ENCODE measurements around the gene DYSF. TPM values are rescaled to one million over a fixed set of nuclear protein-coding genes. Genes with fewer than 3 reads are reported as not detected.

The DYSF gene
- total RNA-seq, 1 experiment from 2014 or later = 0.89 TPM

GRCh38 chr2:71551631-71551915 is 98.2 kb downstream of the DYSF start:
- Histone ChIP-seq H3K9me3 (ENCODE audit: control insufficient read depth in 1 of 2, insufficient read depth in 1 of 2, low read depth in 1 of 2, low read length in 2 of 2) (no peaks in the 10 kb centered on the region), H3K27me3 (ENCODE audit: insufficient read depth, low read length) (no peaks in the 10 kb centered on the region), H2AFZ (ENCODE audit: low read depth, low read length, poor library complexity, severe bottlenecking) (no peak overlapping the region), H3K4me2 (ENCODE audit: low read length) (no peak overlapping the region), H3K4me1 (ENCODE audit: control insufficient read depth in 1 of 2, insufficient read depth in 2 of 2, low read length in 2 of 2) (peaks cover 0 to 4% of the 10 kb centered on the region in 2 experiments; a peak in 1 of 4 replicates), H3K27ac (ENCODE audit: low read depth, low read length) (no peak overlapping the region), H3K36me3 (ENCODE audit: control insufficient read depth in 1 of 2, insufficient read depth in 2 of 2, low read length in 2 of 2) (no peaks in the 10 kb centered on the region), H3K4me3 (replicated peaks in 1 of 2; ENCODE audit: low read depth in 1 of 2, low read length in 2 of 2) (no peak overlapping the region), H4K20me1 (ENCODE audit: insufficient read depth) (no peaks in the 10 kb centered on the region), H3K79me2 (ENCODE audit: insufficient read depth, low read length) (no peaks in the 10 kb centered on the region), H3K9ac (ENCODE audit: low read length) (no peak overlapping the region), H3K9me2 (ENCODE audit: insufficient read depth) (no peaks in the 10 kb centered on the region)
- ATAC-seq = no peak
- ChIA-PET RAD21 (ENCODE audit: low non-redundant PET in 1 of 2, low total read pairs in 2 of 2, uncharacterized antibody in 2 of 2, unreplicated experiment in 2 of 2) (interaction anchor here in 1 of 2 experiments (0.6 kb wide), 1 partner anchor 1418 kb away, joined by 3 read pairs; no protein-coding TSS in a partner anchor), CTCF (interaction anchor here (1.2 to 2.0 kb wide), 4 partner anchors 11 to 599 kb away, joined by 3 to 9 read pairs (median 4); no protein-coding TSS in a partner anchor), POLR2A (no interaction called here)
- TF ChIP-seq REST (IDR thresholded peaks at IDR 0.05; ENCODE audit: low read depth) = no peak
- no peak for TF ChIP-seq EZH2phosphoT487 (IDR thresholded peaks at IDR 0.05; ENCODE audit: borderline replicate concordance)
- TF ChIP-seq, protein P1, sequence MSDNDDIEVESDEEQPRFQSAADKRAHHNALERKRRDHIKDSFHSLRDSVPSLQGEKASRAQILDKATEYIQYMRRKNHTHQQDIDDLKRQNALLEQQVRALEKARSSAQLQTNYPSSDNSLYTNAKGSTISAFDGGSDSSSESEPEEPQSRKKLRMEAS (IDR thresholded peaks at IDR 0.05) = no peak
- no peak for TF ChIP-seq TCF7L2 (IDR thresholded peaks at IDR 0.05; ENCODE audit: borderline replicate concordance, extremely low read depth, insufficient read depth, insufficient read length)
- no peak for TF ChIP-seq ZNF274 (IDR thresholded peaks at IDR 0.05; ENCODE audit: low read depth, low read length)
- TF ChIP-seq ZFX (IDR thresholded peaks at IDR 0.05) = no peak
- TF ChIP-seq ELF1 (IDR thresholded peaks at IDR 0.05; ENCODE audit: borderline replicate concordance, low read depth) = no peak
- no peak for TF ChIP-seq YY1 (IDR thresholded peaks at IDR 0.05; ENCODE audit: extremely low read depth, insufficient replicate concordance, low read depth, low read length)
- no peak for TF ChIP-seq EZH2 (IDR thresholded peaks at IDR 0.05)
- no peak for DNase-seq (ENCODE audit: low read depth, low spot score)
- intact Hi-C loops (cut with micrococcal nuclease) = no loop called here
- no TSS peak for BruUV-seq (replicated peaks)
